Sigmoid colon (tissue), 7 donors: ENCODE data around the gene FGF12. TPM values are rescaled to one million over a fixed set of nuclear protein-coding genes. Genes with fewer than 3 reads are reported as not detected.

Experiments used
- DNase-seq: peaks from one replicate; pipeline ENCODE4 v3.0.0-alpha.2; 2019
- H3K27ac ChIP-seq, 4 donors: fragments of 200-600 bp; sonication (generic); one replicate each; pipeline ENCODE4 v1.5.1; 2016 to 2019; ENCODE audit warnings: mild to moderate bottlenecking in 1 of 4
- H3K27me3 ChIP-seq, 3 donors: fragments of 200-600 bp; sonication (generic); one replicate each; pipeline ENCODE4 v1.5.1; 2019; ENCODE audit warnings: mild to moderate bottlenecking in 1 of 3
- H3K36me3 ChIP-seq, 4 donors: fragments of 200-600 bp; sonication (generic); one replicate each; pipeline ENCODE4 v1.5.1; 2016 to 2019
- H3K4me1 ChIP-seq, 4 donors: fragments of 200-600 bp; sonication (generic); one replicate each; pipeline ENCODE4 v1.5.1; 2017 to 2019
- H3K4me3 ChIP-seq, 4 donors: fragments of 200-600 bp; sonication (generic); one replicate each; pipeline ENCODE4 v1.5.1; 2017 to 2019; ENCODE audit warnings: mild to moderate bottlenecking in 2 of 4, moderate library complexity in 1 of 4
- H3K9me3 ChIP-seq, 4 donors: fragments of 200-600 bp in 3 of 4; sonication (generic) in 3 of 4; one replicate each; pipeline versions ENCODE4 v1.5.1 to v1.6.1; 2013 to 2019
- EP300 ChIP-seq, 4 donors: sonication (generic); formaldehyde crosslinking; IDR thresholded peaks; one replicate each; pipeline ENCODE4 v1.6.1; 2017; ENCODE audit warnings: antibody characterized with exemption in 4 of 4
- POLR2A ChIP-seq, 2 donors: fragments of 450-650 bp; IDR thresholded peaks; one replicate each; pipeline ENCODE4 v1.6.1; 2016; ENCODE audit warnings: antibody characterized with exemption in 2 of 2, mild to moderate bottlenecking in 2 of 2, moderate library complexity in 2 of 2
- POLR2AphosphoS5 ChIP-seq, 4 donors: sonication (generic); formaldehyde crosslinking; IDR thresholded peaks; one replicate each; pipeline ENCODE4 v1.6.1; 2017; ENCODE audit warnings: antibody characterized with exemption in 4 of 4
- WGBS, 2 donors: extraction: QIAGEN DNeasy Blood & Tissue Kit; methylation state at CpG; one replicate each; pipeline ENCODE4 v1.1.7; 2013; 5-methylcytosine and 5-hydroxymethylcytosine counted together
- intact Hi-C: fragments of 100-400 bp; cut with DNase I; formaldehyde crosslinking; loops from one replicate; pipeline ENCODE4 v1.15.1; 2023
- polyA plus RNA-seq, 3 donors: library from polyadenylated mRNA; stranded (reverse); fragments of 200-250 nt; gene quantifications; one replicate each; pipeline ENCODE4 v1.2.3, GENCODE V29; 2013
- total RNA-seq, 4 donors: library from RNA; depleted of rRNA; stranded (reverse); fragments of >200 nt; gene quantifications; one replicate each; pipeline ENCODE4 v1.1.0, GENCODE V29; 2016
- TF ChIP-seq, protein P1 (sequence below), 4 experiments: fragments of 450-650 bp in 3 of 4; fragments of 200-600 bp in 1 of 4; IDR thresholded peaks; one replicate each; pipeline ENCODE4 v1.5.1; 2016 to 2019; ENCODE audit warnings: antibody characterized with exemption in 4 of 4, mild to moderate bottlenecking in 3 of 4, moderate library complexity in 2 of 4
- donor health status: healthy with polysubstance abuse.
- donor health status: Bipolar disorder and iron deficiency.
- donor health status: healthy.

Gene FGF12
- total and polyA plus RNA-seq, 7 donors: 0.32 to 7.8 (median 1.8) TPM

GRCh38 chr3:192108820-192109219 is 618.5 kb downstream of the FGF12 start:
- intact Hi-C loops: no loop called here
- no peak for DNase-seq

GRCh38 chr3:192106543-192106942 is 620.8 kb downstream of the FGF12 start:
- H3K4me3 ChIP-seq: no peak overlapping the region
- no peaks in the 10 kb centered on the region for H3K27me3 ChIP-seq
- no peaks in the 10 kb centered on the region for H3K4me1 ChIP-seq
- H3K36me3 ChIP-seq: no peaks in the 10 kb centered on the region
- H3K9me3 ChIP-seq: no peaks in the 10 kb centered on the region
- H3K27ac ChIP-seq: no peak overlapping the region
- intact Hi-C loops: no loop called here
- 56 to 65% methylated on average over 4 of the region's 4 CpGs for WGBS, 2 donors
- TF ChIP-seq EP300 (IDR thresholded peaks at IDR 0.05): no peak
- no peak for TF ChIP-seq POLR2A (IDR thresholded peaks at IDR 0.05)
- no peak for TF ChIP-seq POLR2AphosphoS5 (IDR thresholded peaks at IDR 0.05)
- TF ChIP-seq, protein P1, sequence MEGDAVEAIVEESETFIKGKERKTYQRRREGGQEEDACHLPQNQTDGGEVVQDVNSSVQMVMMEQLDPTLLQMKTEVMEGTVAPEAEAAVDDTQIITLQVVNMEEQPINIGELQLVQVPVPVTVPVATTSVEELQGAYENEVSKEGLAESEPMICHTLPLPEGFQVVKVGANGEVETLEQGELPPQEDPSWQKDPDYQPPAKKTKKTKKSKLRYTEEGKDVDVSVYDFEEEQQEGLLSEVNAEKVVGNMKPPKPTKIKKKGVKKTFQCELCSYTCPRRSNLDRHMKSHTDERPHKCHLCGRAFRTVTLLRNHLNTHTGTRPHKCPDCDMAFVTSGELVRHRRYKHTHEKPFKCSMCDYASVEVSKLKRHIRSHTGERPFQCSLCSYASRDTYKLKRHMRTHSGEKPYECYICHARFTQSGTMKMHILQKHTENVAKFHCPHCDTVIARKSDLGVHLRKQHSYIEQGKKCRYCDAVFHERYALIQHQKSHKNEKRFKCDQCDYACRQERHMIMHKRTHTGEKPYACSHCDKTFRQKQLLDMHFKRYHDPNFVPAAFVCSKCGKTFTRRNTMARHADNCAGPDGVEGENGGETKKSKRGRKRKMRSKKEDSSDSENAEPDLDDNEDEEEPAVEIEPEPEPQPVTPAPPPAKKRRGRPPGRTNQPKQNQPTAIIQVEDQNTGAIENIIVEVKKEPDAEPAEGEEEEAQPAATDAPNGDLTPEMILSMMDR (IDR thresholded peaks at IDR 0.05): no peak
- no peak for DNase-seq

More at GRCh38 chr3:192108820-192109219, 618.5 kb downstream of the FGF12 start:
- H3K27me3 ChIP-seq: no peaks in the 10 kb centered on the region
- no peak overlapping the region for H3K4me3 ChIP-seq
- no peak overlapping the region for H3K27ac ChIP-seq
- H3K36me3 ChIP-seq: no peaks in the 10 kb centered on the region
- TF ChIP-seq EP300 (IDR thresholded peaks at IDR 0.05) (no peak), POLR2AphosphoS5 (IDR thresholded peaks at IDR 0.05) (no peak), POLR2A (IDR thresholded peaks at IDR 0.05) (no peak)
- TF ChIP-seq, protein P1 (IDR thresholded peaks at IDR 0.05): no peak
- H3K9me3 ChIP-seq: no peaks in the 10 kb centered on the region
- no peaks in the 10 kb centered on the region for H3K4me1 ChIP-seq

DNA sequence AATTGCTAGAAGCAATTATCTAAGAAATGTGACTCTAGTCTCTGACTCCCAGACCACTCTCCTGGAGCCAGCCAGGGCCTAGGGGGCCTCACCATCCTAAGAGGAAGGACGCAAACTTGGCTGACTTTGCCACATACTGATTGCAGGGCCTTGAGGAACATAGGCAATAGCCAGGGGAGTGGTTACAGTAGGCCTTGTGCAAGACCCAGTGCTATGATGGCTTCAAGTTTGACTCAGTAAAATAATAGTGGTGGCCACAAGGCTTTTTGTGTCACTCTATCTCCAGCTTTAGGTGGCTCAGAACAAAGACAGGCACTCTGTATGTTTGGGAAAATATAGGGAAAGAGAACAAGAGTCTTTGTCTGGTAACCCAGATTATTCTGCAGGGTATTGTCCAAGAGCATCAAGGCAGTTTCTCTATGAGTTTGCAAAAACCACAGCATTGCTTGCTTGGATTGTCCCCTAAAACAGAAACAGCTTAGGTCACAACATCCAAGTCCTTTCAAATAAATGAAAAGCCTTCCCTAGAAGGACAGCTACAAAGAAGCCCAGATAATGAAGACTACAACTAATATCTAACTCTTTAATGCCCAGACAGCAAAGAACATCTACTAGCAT is 634.8 kb downstream of the FGF12 start:
- Histone ChIP-seq H3K36me3 (no peaks in the 10 kb centered on the region), H3K27ac (no peak overlapping the region), H3K4me3 (no peak overlapping the region), H3K27me3 (no peaks in the 10 kb centered on the region), H3K4me1 (no peaks in the 10 kb centered on the region), H3K9me3 (no peaks in the 10 kb centered on the region)
- intact Hi-C loops: no loop called here
- DNase-seq: no peak
- WGBS, 2 donors: 88 to 89% methylated on average over 1 of the region's 1 CpG
- TF ChIP-seq, protein P1 (IDR thresholded peaks at IDR 0.05): no peak
- no peak for TF ChIP-seq POLR2AphosphoS5 (IDR thresholded peaks at IDR 0.05)

DNA sequence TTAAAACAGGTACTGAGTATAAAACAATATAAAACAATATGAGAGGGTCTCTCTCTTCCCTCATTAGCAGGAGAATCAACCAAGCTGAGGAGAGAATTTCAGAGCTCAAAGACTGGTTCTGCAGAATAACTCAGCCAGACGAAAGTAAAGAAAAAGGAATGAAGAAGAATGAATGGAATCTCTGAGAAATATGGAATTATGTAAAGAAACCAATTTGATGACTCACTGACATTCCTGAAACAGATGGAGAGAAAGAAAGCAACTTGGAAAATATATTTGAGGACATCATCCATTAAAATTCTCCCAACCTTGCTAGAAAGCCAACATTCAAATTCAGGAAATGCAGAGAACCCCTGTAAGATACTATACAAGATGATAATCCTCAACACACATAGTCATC is 635.5 kb downstream of the FGF12 start:
- H3K27ac ChIP-seq: no peak overlapping the region
- H3K4me1 ChIP-seq: no peaks in the 10 kb centered on the region
- no peaks in the 10 kb centered on the region for H3K36me3 ChIP-seq
- H3K4me3 ChIP-seq: no peak overlapping the region
- intact Hi-C loops: no loop called here
- no peak for DNase-seq
- H3K27me3 ChIP-seq: no peaks in the 10 kb centered on the region
- TF ChIP-seq, protein P1 (IDR thresholded peaks at IDR 0.05): no peak
- no peak for TF ChIP-seq POLR2AphosphoS5 (IDR thresholded peaks at IDR 0.05)
- TF ChIP-seq POLR2A (IDR thresholded peaks at IDR 0.05): no peak
- no peak for TF ChIP-seq EP300 (IDR thresholded peaks at IDR 0.05)
- 33 to 82% methylated on average over 1 of the region's 1 CpG for WGBS, 2 donors
- H3K9me3 ChIP-seq: no peaks in the 10 kb centered on the region

DNA sequence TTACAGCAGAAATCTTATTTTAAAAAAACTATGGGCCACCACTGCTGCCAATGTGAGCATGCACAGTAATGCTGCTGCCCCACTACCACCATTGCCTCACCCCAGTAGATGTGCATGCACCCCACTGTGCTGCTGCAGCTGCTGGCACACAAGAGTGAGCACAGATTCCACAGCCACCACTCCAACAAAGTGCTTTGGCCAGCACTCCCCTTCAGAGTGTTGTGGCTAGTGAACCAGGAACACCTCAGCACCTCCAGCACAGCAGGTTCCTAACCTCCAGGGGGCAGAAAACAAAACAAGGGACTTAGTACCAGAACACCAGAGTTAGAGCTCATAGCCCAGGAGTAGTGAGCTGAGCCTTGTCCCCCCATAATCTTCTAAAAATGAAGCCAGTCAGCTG is 636.8 kb downstream of the FGF12 start:
- intact Hi-C loops: no loop called here
- no peak for DNase-seq
- H3K4me1 ChIP-seq: no peaks in the 10 kb centered on the region
- H3K27ac ChIP-seq: no peak overlapping the region
- H3K9me3 ChIP-seq: no peaks in the 10 kb centered on the region
- TF ChIP-seq POLR2AphosphoS5 (IDR thresholded peaks at IDR 0.05): no peak
- TF ChIP-seq POLR2A (IDR thresholded peaks at IDR 0.05): no peak
- TF ChIP-seq, protein P1 (IDR thresholded peaks at IDR 0.05): no peak
- no peak for TF ChIP-seq EP300 (IDR thresholded peaks at IDR 0.05)
- H3K27me3 ChIP-seq: no peaks in the 10 kb centered on the region
- H3K36me3 ChIP-seq: no peaks in the 10 kb centered on the region
- H3K4me3 ChIP-seq: no peak overlapping the region
